HCEC 1CT (cell line): ENCODE data around the gene FITM2.
"Not testable (repeated sequence)": the region's sequence is repeated elsewhere in the genome, so short reads cannot be mapped to it uniquely, and the experiment has no call there.

ENCODE experiments used
- DNase-seq: peaks from one replicate; pipeline ENCODE4 v3.0.0-alpha.2; 2017

Gene FITM2

GRCh38 chr20:44310664-44311639, at the start of gene FITM2:
Gene FITM2 (minus strand): TSS chr20:44311202. CDS start chr20:44311148, 54 bp downstream.
- peak; percentile 92 for DNase-seq

- DNase-seq = no peak
These were observed 49.2 kb upstream of the FITM2 start for GRCh38 chr20:44360221-44360620.

- no peak for DNase-seq
These were observed 47.8 kb upstream of the FITM2 start for GRCh38 chr20:44358776-44359175.

- no peak for DNase-seq
These were observed 46.6 kb upstream of the FITM2 start for GRCh38 chr20:44357555-44358125.

- DNase-seq = no peak
These were observed 46.0 kb upstream of the FITM2 start for GRCh38 chr20:44357020-44357419.

GRCh38 chr20:44356353-44356723, 45.3 kb upstream of the FITM2 start:
- no peak for DNase-seq

- DNase-seq = no peak
These were observed 44.7 kb upstream of the FITM2 start, which contains the start of gene HNF4A for GRCh38 chr20:44355498-44356352. Gene HNF4A (plus strand): TSS chr20:44355699. CDS start chr20:44355805, 106 bp downstream.

GRCh38 chr20:44354979-44355497, 44.0 kb upstream of the FITM2 start:
- DNase-seq = no peak

- no peak for DNase-seq
These were observed 39.6 kb upstream of the FITM2 start for GRCh38 chr20:44350567-44350966.

GRCh38 chr20:44349349-44349748, 38.3 kb upstream of the FITM2 start:
- DNase-seq = no peak

GRCh38 chr20:44348168-44348659, 37.2 kb upstream of the FITM2 start:
- DNase-seq = no peak

- not testable (repeated sequence) for DNase-seq
These were observed 34.9 kb upstream of the FITM2 start for GRCh38 chr20:44345941-44346340.

GRCh38 chr20:44345147-44345546, 34.1 kb upstream of the FITM2 start:
- no peak for DNase-seq

- no peak for DNase-seq
These were observed 33.7 kb upstream of the FITM2 start for GRCh38 chr20:44344723-44345122.

GRCh38 chr20:44343162-44343675, 32.2 kb upstream of the FITM2 start:
- DNase-seq = no peak

- no peak for DNase-seq
These were observed 31.2 kb upstream of the FITM2 start for GRCh38 chr20:44342248-44342647.

- DNase-seq = no peak
These were observed 25.9 kb upstream of the FITM2 start, which contains the start of gene R3HDML for GRCh38 chr20:44336725-44337380. Gene R3HDML (plus strand): TSS chr20:44337043. CDS start chr20:44337158, 115 bp downstream.

- no peak for DNase-seq
These were observed 25.1 kb upstream of the FITM2 start for GRCh38 chr20:44336086-44336485.

- no peak for DNase-seq
These were observed 24.7 kb upstream of the FITM2 start for GRCh38 chr20:44335675-44336074.

- DNase-seq = no peak
These were observed 23.7 kb upstream of the FITM2 start for GRCh38 chr20:44334709-44335108.

GRCh38 chr20:44334306-44334705, 23.3 kb upstream of the FITM2 start:
- DNase-seq = no peak

GRCh38 chr20:44331201-44331600, 20.2 kb upstream of the FITM2 start:
- DNase-seq = no peak
